NCI-H1436 (cell line): ENCODE results near the gene LIMA1.
A peak's percentile ranks its signal among the peaks of the same experiment; 100 is the strongest.

Experiments
- DNase-seq: peaks from one replicate; lab custom pipeline; 2025; lab: John Stamatoyannopoulos, UW

The LIMA1 gene

GRCh38 chr12:50217202-50217601 is 66.1 kb downstream of the LIMA1 start:
- DNase-seq: no peak

- DNase-seq: no peak
Measured at GRCh38 chr12:50215033-50215432, 68.3 kb downstream of the LIMA1 start.

- no peak for DNase-seq
Measured at GRCh38 chr12:50214018-50214417, 69.3 kb downstream of the LIMA1 start.

- DNase-seq: no peak
Measured at GRCh38 chr12:50213439-50213838, 69.9 kb downstream of the LIMA1 start.

- DNase-seq: no peak
Measured at GRCh38 chr12:50212071-50212467, 71.3 kb downstream of the LIMA1 start.

GRCh38 chr12:50211392-50212070 is 71.8 kb downstream of the LIMA1 start:
- DNase-seq: no peak

GRCh38 chr12:50207424-50207823 is 75.9 kb downstream of the LIMA1 start:
- no peak for DNase-seq

- no peak for DNase-seq
Measured at GRCh38 chr12:50205648-50206047, 77.7 kb downstream of the LIMA1 start.

- DNase-seq: no peak
Measured at GRCh38 chr12:50203691-50204090, 79.6 kb downstream of the LIMA1 start.

GRCh38 chr12:50201987-50202521 is 81.3 kb downstream of the LIMA1 start:
- DNase-seq: no peak

GRCh38 chr12:50200552-50201273 is 82.6 kb downstream of the LIMA1 start:
- no peak for DNase-seq

- no peak for DNase-seq
Measured at GRCh38 chr12:50198829-50199228, 84.5 kb downstream of the LIMA1 start.

- peak; percentile 4 for DNase-seq
Measured at GRCh38 chr12:50197297-50197727, 86.0 kb downstream of the LIMA1 start.

GRCh38 chr12:50196537-50196936 is 86.8 kb downstream of the LIMA1 start:
- DNase-seq: no peak

GRCh38 chr12:50195832-50196231 is 87.5 kb downstream of the LIMA1 start:
- no peak for DNase-seq

GRCh38 chr12:50192908-50193307 is 90.4 kb downstream of the LIMA1 start:
- DNase-seq: no peak

GRCh38 chr12:50192236-50192635 is 91.1 kb downstream of the LIMA1 start:
- no peak for DNase-seq

- no peak for DNase-seq
Measured at GRCh38 chr12:50190859-50191258, 92.5 kb downstream of the LIMA1 start.

- DNase-seq: no peak
Measured at GRCh38 chr12:50188875-50189575, 94.3 kb downstream of the LIMA1 start.

GRCh38 chr12:50188241-50188781 is 95.0 kb downstream of the LIMA1 start:
- DNase-seq: no peak

GRCh38 chr12:50187084-50187900 is 96.0 kb downstream of the LIMA1 start:
- no peak for DNase-seq

GRCh38 chr12:50186681-50187080 is 96.6 kb downstream of the LIMA1 start:
- DNase-seq: no peak
